Esophagus squamous epithelium (tissue), 4 donors: ENCODE measurements around the gene TULP4.

Source experiments
- POLR2A ChIP-seq, 4 donors: fragments of 450-650 bp; IDR thresholded peaks; one replicate each; pipeline ENCODE4 v1.6.1; 2017; ENCODE audit warnings: antibody characterized with exemption in 4 of 4, mild to moderate bottlenecking in 4 of 4, moderate library complexity in 3 of 4
- TF ChIP-seq, protein P1 (sequence below), 6 experiments: fragments of 450-650 bp in 4 of 6; fragments of 200-600 bp in 2 of 6; sonication (generic) in 2 of 6; IDR thresholded peaks; one replicate each; pipeline ENCODE4 v1.5.1; 2016 to 2019; ENCODE audit warnings: antibody characterized with exemption in 6 of 6, mild to moderate bottlenecking in 4 of 6, moderate library complexity in 4 of 6

DNA sequence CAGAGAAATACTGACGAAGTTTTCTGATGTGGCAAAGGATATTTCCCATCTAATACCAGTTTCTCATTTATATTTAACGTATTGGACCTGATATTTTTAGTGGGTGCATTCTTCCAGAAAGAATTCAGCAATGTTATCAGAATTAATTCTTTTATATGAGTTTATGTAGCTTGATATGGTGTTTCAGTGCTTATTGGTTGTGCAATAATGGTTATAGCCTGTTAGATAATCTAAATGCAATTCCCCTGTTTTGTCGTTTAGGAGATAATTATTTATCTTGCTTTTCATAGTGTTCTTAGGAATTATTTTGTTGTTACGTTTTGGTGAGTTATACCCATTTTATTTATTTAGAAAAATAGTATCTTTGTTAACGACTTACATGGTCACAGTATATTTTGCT, 196.2 kb downstream of the TULP4 start:
- TF ChIP-seq, protein P1, sequence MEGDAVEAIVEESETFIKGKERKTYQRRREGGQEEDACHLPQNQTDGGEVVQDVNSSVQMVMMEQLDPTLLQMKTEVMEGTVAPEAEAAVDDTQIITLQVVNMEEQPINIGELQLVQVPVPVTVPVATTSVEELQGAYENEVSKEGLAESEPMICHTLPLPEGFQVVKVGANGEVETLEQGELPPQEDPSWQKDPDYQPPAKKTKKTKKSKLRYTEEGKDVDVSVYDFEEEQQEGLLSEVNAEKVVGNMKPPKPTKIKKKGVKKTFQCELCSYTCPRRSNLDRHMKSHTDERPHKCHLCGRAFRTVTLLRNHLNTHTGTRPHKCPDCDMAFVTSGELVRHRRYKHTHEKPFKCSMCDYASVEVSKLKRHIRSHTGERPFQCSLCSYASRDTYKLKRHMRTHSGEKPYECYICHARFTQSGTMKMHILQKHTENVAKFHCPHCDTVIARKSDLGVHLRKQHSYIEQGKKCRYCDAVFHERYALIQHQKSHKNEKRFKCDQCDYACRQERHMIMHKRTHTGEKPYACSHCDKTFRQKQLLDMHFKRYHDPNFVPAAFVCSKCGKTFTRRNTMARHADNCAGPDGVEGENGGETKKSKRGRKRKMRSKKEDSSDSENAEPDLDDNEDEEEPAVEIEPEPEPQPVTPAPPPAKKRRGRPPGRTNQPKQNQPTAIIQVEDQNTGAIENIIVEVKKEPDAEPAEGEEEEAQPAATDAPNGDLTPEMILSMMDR (IDR thresholded peaks at IDR 0.05): no peak
- no peak for TF ChIP-seq POLR2A (IDR thresholded peaks at IDR 0.05)
